CD4-positive, alpha-beta T cell treated with Interleukin-10 for 1 hour (primary cell): Measurements from ENCODE around the gene SLC25A26.

Experiments used
- DNase-seq: peaks from one replicate; pipeline ENCODE4 v3.0.0-alpha.2; 2020

The SLC25A26 gene

DNA sequence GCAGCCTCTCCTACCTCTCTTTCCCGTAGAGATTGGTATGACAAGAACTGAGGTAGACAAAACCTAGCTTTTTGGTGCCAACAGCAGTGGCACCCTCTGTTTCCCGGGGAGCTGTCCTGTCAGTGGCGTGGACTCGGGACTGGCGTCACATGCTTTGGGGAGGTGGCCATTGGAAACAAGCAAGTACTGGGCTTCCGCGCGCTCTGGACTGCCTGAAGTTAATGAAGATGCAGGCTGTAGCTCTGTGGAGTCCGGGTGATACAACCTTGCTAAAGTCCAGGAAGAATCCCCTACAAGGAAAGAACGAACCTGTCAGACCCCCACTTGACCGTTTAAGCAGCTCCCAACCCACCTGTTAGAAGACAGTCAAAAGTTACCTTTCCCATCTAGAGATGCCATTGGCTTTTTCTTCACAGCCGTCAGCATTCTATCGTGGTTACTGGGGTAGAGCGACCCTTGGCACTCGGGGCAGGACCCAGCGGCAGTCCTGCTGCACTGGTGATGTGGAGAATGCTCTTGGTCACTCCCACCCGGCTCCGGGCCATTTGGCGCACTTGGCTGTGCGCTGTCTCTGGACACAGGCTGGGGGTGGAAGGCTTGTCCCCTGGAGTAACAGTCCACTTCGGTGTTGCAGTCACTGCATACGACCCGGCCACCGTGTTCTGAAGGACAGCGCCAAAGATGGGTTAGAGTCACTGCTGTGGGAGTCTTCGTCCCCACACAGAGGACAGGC lies 159.6 kb downstream of the SLC25A26 start:
- no peak for DNase-seq

DNA sequence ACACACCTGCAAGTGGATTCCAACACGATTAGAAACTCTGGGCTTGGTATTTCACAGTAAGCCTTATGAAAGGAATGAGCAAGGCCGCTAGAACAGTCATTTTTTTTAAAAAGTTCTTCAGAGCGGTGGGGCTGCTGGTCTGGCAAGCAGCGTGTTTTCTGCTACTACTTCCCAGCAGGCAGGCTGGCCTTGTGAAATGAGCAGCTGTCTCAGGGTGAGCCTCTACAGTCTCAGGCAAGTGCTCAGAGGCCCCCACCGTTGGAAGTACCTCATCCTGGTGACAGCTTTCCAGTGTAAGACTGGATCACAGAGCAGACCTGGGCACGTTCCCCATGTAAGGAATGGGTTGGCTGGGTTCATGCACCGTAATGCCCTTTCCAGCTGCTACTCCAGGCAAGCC lies 160.8 kb downstream of the SLC25A26 start:
- DNase-seq, result no peak

DNA sequence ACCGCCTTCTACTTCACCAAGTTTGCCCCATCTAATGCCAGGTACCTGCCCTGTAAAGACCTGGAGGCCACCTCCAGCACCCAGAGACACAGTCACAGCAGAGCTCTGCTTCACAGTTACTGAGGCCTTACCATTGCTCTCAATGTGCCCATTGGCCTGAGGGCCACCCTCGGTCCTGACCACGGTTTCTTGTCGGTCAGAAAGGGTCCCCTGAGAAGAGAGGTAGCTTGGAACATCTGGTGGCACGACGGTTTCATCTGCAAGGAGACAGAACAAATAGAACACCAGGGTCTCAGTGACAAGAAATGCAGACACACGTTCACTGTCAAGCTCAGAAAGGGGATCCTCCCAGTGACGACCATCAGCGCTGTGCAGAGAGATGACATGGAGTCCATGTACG lies 161.3 kb downstream of the SLC25A26 start:
- DNase-seq, result no peak

DNA sequence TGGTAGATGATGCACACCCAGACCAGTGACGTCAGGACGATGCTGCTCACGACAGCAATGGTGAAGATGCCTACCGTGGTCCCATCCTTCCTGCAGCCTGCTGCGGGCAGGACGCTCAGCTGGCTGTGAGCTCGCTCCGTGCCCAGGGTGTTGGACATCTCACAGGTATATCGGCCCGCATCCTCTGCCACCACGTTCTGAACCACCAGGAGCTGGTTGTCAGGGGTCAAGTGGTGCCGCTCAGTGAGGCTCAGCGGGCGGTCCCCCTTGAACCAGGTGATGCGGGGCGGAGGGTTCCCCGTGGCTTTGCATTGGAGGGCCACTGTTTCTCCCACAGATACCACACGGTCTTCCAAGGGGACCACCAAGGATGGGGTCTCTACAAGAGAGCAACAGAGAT lies 162.2 kb downstream of the SLC25A26 start:
- no peak for DNase-seq

DNA sequence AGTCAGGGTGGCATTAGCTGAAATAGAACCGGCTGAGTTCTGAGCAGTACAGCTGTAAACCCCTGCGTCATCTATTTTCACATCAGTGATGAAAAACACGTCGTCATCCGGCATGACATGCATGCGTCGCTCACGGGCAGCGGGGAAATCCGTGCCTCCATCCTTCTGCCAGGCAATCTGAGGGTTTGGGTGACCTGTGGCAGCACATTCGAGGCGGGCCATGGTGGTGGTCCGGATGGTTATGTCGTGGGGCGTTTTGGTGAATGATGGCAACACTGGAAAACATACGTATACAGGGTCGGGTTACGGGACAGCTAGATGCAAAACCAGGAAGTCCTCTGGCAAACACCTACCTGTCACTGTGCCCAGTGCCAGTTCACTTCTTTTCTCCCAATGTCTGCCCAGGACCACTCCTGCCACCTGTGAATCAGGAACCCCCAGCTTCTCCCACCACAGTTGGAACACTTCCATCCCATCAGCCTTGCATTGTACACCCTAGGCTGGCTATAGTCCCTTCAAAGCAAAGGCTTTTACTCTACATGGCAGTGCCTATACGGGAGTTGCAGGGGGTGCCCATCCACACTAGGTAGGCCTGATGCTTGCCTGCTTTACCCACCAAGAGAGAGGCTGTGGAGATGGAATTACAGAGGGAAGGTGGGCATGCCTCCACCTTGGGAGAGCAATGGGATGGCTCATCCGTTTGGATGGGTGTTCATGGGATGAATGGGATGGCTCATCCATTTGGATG lies 163.4 kb downstream of the SLC25A26 start:
- no peak for DNase-seq

DNA sequence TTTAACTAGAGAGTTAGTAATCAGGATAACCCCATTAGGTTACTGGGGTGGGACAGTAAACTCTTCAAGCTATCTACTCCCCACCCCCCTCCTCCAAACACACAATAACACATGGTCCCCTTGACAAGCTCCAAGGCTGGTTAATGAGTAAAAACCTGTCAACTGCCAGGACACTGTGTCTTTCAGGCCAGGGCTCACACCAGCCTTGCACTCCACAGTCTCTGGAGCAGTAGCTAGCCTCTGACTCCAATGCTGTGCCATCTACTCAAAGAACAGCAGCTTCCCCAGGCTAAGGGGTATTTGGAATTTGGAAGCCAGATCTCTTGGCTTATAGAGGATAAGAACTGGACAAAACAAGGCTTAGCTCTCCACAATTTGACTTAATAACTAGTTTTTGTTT lies 164.3 kb downstream of the SLC25A26 start:
- DNase-seq, result no peak

DNA sequence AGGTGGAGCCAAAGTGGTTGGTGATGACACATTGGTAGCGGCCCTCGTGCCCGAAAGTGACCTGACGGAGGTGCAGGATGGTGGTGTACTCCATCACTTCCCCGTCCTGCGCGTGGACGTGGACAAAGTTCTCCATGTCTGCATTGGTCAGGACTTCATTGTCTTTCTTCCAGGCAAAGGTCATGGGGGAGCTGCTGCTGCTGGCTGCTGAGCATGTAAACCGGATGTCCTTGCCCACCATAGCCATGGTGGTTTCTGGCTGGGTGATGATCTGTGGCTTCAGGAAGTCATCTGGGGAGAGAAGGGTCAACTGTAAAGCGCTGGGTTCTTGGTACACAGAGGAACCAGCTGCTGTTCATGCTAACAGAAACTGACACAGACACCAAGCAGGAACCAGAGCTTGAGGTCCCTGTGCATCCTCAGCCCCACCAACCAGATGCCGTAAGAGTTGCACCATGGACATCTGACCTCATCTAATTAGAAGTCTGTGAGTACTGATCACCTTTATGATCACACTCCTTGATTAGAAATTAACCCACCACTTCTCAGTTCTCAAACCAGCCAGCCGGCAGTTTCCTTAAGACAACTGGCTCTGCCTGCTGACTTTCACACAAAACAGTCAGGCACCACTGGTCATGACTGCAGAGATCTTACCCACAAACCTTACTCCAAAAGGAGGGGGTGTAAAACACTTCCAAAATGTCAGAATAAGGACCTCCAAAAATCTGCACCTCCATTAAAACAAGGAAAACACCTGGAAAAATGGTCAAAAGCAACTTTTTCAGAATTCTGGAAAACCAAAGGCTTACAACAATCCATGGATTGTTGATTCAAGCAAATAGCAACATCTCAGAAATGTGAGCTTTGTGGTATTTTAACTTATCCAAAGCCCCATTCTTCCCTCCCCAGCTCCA lies 165.5 kb downstream of the SLC25A26 start:
- no peak for DNase-seq

DNA sequence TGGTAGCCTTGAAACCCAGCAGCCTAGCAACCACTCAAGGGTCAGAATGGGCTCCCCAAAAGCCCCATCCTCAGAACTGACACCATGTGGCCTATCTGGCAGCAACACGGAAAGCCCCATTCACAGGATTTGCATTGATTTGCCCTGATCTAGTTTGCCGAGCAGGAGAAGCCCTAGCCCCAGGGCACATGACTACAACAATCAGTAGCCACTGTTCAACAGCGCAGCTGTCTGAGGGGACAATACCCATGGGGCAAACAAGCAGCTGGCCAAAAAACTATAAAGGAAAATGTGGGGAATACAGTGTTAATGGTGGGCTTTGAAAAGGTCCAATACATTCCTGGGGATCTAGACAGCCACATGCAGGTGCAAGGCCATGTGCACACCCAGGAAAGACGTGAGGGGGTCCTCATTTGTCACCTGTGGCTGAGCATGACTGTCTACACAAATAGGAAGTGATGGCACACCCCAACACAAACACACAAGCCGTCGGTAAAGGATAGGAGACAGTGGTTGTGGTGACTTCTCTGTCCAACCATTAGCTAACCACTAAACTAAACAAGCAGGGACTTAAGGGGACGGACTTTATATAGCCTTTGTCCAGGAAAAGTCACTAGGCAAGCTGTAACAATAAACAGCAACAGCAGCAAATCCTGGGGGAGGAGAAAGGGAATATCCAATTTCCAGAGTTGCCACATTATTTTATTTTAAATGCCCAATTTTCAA lies 166.3 kb downstream of the SLC25A26 start:
- no peak for DNase-seq

DNA sequence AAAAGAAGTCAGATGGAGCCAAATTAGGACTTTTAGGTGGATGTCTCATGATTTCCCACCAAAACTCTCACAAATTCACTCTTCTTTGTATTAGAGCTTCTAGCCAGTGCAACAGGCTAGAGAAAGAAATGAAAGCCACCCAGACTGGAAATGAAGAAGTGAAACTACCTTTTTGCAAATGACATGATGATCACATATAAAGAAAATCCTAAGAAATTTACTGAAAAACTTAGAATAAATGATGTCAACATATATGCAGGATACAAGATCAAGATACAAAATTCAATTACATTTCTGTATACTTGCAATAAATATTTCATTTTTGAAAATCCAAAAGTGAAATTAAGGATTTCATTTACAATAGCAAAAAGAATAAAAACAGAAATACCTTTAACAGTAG lies 169.2 kb downstream of the SLC25A26 start:
- DNase-seq, result no peak

DNA sequence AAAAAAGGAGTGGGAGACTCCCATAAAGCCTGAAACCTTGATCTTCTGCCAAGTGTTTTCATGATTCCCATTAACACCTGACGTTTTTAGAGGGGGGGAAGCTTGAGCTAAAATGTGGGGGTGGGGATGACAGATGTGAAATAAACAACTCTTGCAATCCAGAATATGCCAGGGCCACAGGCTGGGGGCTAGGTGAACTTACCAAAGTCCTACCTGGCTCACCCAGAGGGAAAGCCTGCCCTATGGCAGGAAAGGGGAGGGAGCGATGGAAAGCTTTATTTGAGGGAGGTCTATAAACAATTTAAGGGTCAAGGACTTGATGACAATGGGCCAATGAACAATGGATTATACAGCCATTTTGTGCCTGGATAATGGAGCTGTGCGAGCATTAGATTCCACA lies 171.7 kb downstream of the SLC25A26 start:
- DNase-seq, result no peak

DNA sequence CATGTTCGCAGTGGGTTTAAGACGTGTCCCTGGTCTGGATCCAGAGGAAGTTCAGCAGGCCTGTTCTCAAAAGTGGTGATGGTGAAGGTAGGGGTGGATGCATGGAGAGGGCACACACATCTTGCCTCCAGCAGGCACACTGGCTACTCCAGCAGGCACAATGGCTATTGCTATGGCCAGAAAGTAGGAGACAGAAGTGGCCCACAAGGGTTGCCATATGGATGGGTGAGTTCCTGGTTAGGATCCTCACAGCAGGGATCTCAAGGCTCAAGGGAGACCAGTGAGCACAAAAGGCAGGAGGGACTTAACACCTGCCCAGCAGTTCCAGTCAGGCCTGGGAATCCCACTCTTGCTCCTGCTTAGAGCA lies 172.1 kb downstream of the SLC25A26 start:
- DNase-seq, result no peak

DNA sequence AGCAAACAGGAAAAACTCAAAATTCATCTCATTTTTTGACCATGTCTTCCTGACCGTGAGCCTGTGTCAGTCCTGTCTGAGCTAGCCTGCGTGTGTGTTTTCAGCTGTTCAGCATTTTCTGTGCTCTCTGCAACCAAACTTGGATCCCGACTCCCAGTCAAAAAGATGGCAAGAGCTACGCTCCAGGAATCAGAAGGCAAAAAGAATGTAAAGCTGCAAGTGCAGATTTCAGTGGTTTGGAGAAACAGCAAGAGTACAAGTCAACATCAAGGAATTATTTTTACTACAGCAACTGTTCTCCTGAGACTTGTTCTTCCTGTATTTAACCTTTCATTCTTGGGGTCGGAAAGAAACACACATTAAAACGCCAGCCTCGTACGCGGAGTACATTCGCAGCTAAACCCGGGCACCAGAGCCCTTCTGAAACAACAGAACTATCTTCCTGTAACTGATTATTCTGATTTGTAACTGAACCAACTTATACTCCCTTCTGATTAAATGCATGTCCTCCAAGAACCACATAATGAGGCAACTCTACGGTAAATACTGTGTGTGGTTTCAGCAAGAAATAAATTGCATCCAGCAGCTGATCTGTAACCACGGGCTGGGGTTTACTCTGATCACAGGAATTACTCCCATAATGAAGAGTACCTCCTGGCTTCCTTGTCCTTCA lies 172.7 kb downstream of the SLC25A26 start:
- DNase-seq, result no peak

DNA sequence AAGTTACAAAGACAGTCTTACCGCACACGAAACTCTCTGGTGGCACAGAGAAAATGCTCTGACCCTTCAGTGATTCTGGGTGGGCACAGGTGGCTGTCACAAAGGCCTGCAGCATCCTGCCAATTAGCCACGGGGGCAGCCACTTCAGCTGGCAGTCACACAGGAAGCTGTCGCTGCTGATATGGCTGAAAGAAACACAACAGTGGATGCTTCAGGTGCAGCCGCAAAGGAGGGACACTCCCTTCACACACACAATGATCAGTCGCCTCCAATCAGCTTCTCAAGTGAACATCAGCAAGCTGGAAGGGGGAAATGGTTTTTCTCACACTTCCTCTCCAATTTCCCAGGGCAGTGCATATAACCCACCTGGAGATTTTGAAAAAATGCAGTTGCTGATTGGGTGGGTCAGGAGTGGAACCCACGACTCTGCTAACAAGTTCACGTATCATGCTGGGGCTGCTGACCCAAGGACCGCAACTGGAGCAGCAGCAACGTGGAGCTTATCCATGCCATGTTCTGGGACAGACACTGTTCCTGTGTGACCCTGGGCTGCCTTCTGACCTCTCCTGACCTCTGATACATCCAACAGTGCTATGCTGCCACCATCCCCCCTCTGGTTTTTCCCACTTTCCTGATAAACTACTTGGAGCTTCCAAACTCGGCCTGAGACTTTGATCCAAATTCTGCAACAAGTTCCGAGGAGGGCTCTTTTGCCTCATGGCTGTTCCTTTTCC lies 173.4 kb downstream of the SLC25A26 start:
- peak; percentile 72 for DNase-seq

DNA sequence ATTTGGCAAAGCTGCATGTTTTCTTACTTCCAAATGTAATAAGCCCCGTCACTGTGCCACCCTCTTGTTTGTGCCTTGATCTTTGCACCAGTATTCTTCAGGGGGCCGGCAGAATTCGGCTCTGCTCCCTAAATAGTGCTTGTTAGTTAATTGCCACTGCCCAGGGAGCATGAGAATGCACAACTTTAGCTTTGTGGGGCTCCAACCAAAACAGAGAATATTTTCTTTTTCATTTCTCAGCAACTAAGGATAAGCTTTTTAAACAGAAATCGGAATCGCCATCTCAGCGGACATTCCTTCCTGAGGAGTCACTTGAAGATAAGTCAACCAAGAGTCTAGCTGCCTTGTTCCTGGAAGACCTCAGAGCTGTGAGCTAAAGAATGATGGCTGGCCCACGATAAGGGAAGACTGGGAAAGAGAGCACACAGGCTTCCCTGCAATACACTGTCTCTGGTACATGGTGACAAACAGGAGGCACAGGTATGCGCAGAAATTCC lies 174.0 kb downstream of the SLC25A26 start:
- DNase-seq, result no peak

DNA sequence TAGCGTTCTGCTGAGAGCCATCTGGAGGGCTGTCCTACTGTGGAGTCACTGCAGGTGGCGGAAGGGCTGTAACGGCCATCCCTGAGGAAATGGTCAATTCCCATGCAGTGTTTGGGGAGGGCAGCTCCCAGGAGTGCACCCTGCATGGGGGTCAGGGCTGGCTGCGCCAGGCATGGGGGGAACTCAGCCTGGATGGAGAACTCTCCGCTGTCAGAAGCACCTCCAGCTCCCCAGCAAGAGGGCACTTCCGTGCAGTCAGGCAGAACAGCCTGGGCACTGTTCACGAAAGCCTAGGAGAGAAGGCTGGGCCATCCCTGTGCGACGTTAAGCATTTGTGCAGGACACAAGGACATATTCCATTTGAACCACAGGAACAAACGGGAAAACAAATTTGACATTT lies 174.8 kb downstream of the SLC25A26 start:
- no peak for DNase-seq

DNA sequence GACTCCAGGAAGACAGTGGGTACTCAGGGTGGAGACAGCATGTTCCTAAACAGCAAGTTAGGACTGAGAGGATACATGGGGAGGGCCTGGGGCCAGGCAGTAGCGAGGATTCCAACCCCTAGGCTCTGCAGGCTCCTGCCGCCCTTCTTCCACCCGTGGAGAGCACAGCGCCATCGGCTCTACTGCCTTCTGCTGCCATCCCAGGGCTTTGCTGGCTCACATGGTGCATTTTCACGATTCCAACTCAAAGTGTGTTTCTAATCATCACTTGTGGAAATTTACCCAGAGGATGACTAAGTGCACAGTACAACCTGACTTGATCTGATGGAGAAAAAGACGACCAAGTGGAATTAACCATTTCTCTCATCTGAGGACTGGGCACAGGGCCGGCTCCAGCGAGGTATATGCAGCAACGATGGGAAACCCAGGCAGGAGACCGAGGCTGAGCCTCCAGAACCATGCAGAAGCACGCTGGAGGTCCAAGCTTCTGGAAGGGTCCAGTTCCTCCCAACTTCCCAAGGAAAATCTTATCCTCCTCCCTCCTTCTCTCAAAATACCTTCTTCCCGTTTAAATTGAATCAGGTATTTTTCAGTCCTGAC lies 175.5 kb downstream of the SLC25A26 start:
- no peak for DNase-seq

DNA sequence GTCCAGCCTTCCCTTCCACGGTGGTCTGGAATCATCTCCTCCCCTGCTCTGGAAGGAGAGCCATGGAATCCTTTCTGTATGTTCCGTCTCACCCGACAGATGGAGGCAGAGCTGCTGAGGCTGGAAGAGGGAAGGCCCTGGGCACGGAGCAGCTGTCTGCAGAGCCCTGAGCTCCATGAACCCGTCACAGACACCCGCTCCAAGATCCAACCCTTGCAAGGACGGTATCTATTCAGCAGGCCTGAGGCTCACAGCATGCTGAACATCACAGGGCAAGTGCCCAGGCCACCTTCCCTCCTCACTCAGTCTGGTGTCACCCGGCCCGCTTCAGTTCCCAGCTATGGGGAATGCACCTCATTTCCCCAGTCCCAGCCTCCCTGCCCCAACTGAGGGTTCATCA lies 176.1 kb downstream of the SLC25A26 start:
- DNase-seq, result no peak

DNA sequence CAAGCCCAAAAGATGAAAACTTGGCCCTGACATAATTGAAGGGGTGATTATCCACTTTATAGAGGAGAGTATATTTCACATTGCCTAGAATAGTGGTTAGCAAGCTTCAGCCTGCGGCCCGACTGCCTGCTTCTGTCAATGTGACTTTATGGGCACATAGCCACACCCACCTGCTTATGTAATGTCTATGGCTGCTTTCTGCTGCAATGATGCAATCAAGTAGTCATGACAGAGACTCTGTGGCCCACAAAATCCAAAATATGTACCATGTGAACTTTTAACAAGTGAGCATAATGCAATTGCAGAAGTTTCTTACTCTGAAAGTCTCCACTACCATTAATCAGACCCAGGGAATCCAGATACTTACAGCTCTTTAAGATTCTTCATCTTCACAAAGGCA lies 176.9 kb downstream of the SLC25A26 start:
- no peak for DNase-seq

DNA sequence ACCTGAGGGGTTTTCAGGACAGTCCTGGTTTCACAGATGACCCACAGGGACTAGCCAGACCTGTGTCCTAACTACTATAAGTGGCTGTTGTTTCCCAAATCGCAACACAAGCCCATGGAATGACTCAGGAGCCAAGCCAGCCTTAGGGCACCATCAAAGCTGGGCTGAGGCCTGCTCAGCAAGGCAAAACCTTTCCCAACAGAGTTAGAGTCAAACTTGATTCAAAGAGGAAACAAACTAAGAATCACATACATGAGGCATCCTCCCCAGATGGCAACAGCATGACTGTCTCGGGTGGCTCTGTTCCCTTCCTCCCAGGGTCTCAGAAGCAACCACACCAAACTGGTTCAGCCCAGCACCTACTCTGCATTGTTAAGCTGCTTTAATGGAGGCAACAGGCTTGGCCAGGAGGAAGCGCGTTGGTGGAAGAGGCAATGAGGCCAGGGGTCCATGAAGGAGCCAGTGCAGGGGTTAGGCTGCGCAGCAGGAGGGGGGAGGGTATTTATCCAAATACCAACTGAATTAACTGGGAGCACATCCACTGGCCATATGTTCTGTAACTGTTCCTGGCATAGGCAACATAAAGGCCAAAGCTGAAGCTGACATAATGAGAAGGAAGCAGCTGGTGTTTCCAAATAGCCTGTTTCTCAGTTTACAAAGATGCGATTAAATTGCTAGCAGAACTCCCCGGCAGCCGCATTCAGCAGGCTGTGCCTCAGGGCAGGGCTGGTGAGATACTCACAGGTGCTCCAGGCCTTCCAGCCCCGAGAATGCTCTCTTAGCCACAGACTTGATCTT lies 177.6 kb downstream of the SLC25A26 start:
- DNase-seq, result no peak
